Activated B cell treated with CpG ODN at 0.5 μM for 24 hours (primary cell): ENCODE results near the gene EID2. TPM values are rescaled to one million over a fixed set of nuclear protein-coding genes. Genes with fewer than 3 reads are reported as not detected.

Experiments
- ATAC-seq: fragments of 200-7000 bp; cut with Tn5 transposase; one replicate; pipeline ENCODE4 v1.10.0; 2021; ENCODE audit warnings: low read depth, mild to moderate bottlenecking, moderate library complexity
- CTCF ChIA-PET: fragments of 350-600 bp; sonication (Branson Sonifier 250); formaldehyde crosslinking; loops from one replicate; lab custom pipeline; 2021; ENCODE audit warnings: antibody characterized with exemption; lab: Charles Lee
- POLR2A ChIA-PET: fragments of 350-600 bp; sonication (Branson Sonifier 250); formaldehyde crosslinking; loops from one replicate; lab custom pipeline; 2021; ENCODE audit warnings: antibody characterized with exemption; lab: Charles Lee
- DNase-seq: peaks from one replicate; pipeline ENCODE4 v3.0.0; 2022
- H3K27ac Mint-ChIP-seq: one replicate; pipeline ENCODE4 v1.8.0; 2020; ENCODE audit warnings: mixed read lengths
- H3K27me3 Mint-ChIP-seq: one replicate; pipeline ENCODE4 v1.8.0; 2021; ENCODE audit warnings: mixed read lengths
- H3K36me3 Mint-ChIP-seq: one replicate; pipeline ENCODE4 v1.8.0; 2021; ENCODE audit warnings: low read depth, mixed read lengths
- H3K4me1 Mint-ChIP-seq: one replicate; pipeline ENCODE4 v1.8.0; 2021; ENCODE audit warnings: mixed read lengths
- H3K4me3 Mint-ChIP-seq: one replicate; pipeline ENCODE4 v1.8.0; 2020; ENCODE audit warnings: mild to moderate bottlenecking, mixed read lengths
- H3K9me3 Mint-ChIP-seq: one replicate; pipeline ENCODE4 v1.8.0; 2020; ENCODE audit warnings: mixed read lengths
- CTCF ChIP-seq: fragments of 200-600 bp; IDR thresholded peaks from one replicate; pipeline ENCODE4 v1.8.0; 2022; ENCODE audit warnings: antibody characterized with exemption, mild to moderate bottlenecking
- intact Hi-C: fragments of 100-400 bp; cut with micrococcal nuclease; formaldehyde crosslinking; loops from one replicate; pipeline ENCODE4 v1.15.1; 2024
- total RNA-seq: library from RNA; stranded (reverse); gene quantifications from 2 replicates; pipeline ENCODE4 v1.2.3, GENCODE V29; 2022

EID2 gene
- 11.4 and 11.5 TPM in 2 replicates for total RNA-seq

- intact Hi-C loops = loop anchor here (1.0 to 5.0 kb wide), 2 partner anchors 7 to 293 kb away; partner anchors contain the start of genes DYRK1B and EID2B
- H3K27ac Mint-ChIP-seq = peak within 1 kb of the TSS; percentile 93
- H3K4me3 Mint-ChIP-seq = peak within 1 kb of the TSS; percentile 95
- H3K4me1 Mint-ChIP-seq = peaks cover 40% of the 10 kb centered on the region
- no peak for TF ChIP-seq CTCF
- ChIA-PET POLR2A (interaction anchor here (0.7 to 1.5 kb wide), 4 partner anchors 104 to 142 kb away, joined by 3 read pairs; partner anchors contain the start of gene RPS16), CTCF (interaction anchor here (0.9 to 1.4 kb wide), 4 partner anchors 65 to 417 kb away, joined by 3 to 4 read pairs (median 3); no protein-coding TSS in a partner anchor)
- H3K9me3 Mint-ChIP-seq = no peaks in the 10 kb centered on the region
- DNase-seq (peak; percentile 88), ATAC-seq (peak; percentile 95)
- peaks cover 4% of the 10 kb centered on the region for H3K36me3 Mint-ChIP-seq
- H3K27me3 Mint-ChIP-seq = no peaks in the 10 kb centered on the region
These were observed at the start of gene EID2 for GRCh38 chr19:39539518-39540332. Gene EID2 (minus strand): TSS chr19:39540161. CDS start chr19:39540079, 82 bp downstream.

- H3K27me3 Mint-ChIP-seq = peaks cover 28% of the 10 kb centered on the region
- H3K9me3 Mint-ChIP-seq = no peaks in the 10 kb centered on the region
- no peaks in the 10 kb centered on the region for H3K4me1 Mint-ChIP-seq
- DNase-seq = no peak
- H3K27ac Mint-ChIP-seq = no peak overlapping the region
- CTCF ChIA-PET = no interaction called here
- no peak for TF ChIP-seq CTCF
- POLR2A ChIA-PET = no interaction called here
- intact Hi-C loops = no loop called here
- H3K4me3 Mint-ChIP-seq = no peak overlapping the region
- H3K36me3 Mint-ChIP-seq = no peaks in the 10 kb centered on the region
- no peak for ATAC-seq
These were observed 48.1 kb upstream of the EID2 start for GRCh38 chr19:39588066-39588465.

- Mint-ChIP-seq H3K36me3 (no peaks in the 10 kb centered on the region), H3K27ac (no peak overlapping the region), H3K27me3 (peaks cover 25% of the 10 kb centered on the region), H3K4me1 (no peaks in the 10 kb centered on the region), H3K9me3 (no peaks in the 10 kb centered on the region), H3K4me3 (no peak overlapping the region)
- no peak for TF ChIP-seq CTCF
- no peak for DNase-seq
- ChIA-PET CTCF (no interaction called here), POLR2A (no interaction called here)
- intact Hi-C loops = no loop called here
- ATAC-seq = no peak
These were observed 47.5 kb upstream of the EID2 start for GRCh38 chr19:39587496-39587895.

GRCh38 chr19:39582891-39583625 lies 43.1 kb upstream of the EID2 start:
- CTCF ChIA-PET = no interaction called here
- intact Hi-C loops = no loop called here
- H3K27me3 Mint-ChIP-seq = peaks cover 28% of the 10 kb centered on the region
- H3K36me3 Mint-ChIP-seq = no peaks in the 10 kb centered on the region
- H3K9me3 Mint-ChIP-seq = peaks cover 10% of the 10 kb centered on the region
- no peak overlapping the region for H3K4me3 Mint-ChIP-seq
- POLR2A ChIA-PET = no interaction called here
- ATAC-seq = no peak
- no peak for TF ChIP-seq CTCF
- no peak for DNase-seq
- no peak overlapping the region for H3K27ac Mint-ChIP-seq
- H3K4me1 Mint-ChIP-seq = no peaks in the 10 kb centered on the region

GRCh38 chr19:39582442-39582841 lies 42.5 kb upstream of the EID2 start:
- ChIA-PET POLR2A (no interaction called here), CTCF (no interaction called here)
- Mint-ChIP-seq H3K27ac (no peak overlapping the region), H3K36me3 (no peaks in the 10 kb centered on the region), H3K27me3 (peaks cover 30% of the 10 kb centered on the region), H3K4me3 (no peak overlapping the region), H3K9me3 (peaks cover 10% of the 10 kb centered on the region), H3K4me1 (no peaks in the 10 kb centered on the region)
- intact Hi-C loops = no loop called here
- ATAC-seq (no peak), DNase-seq (no peak)
- no peak for TF ChIP-seq CTCF
